NCI-H82 treated with DMSO at 0.1 percent for 48 hours (cell line): ENCODE measurements around the gene DMPK.
"Not testable (repeated sequence)": the region's sequence is repeated elsewhere in the genome, so short reads cannot be mapped to it uniquely, and the experiment has no call there.

ENCODE experiments used
- DNase-seq: peaks from one replicate; lab custom pipeline; 2025; ENCODE audit not compliant: unreplicated experiment; lab: John Stamatoyannopoulos, UW

The DMPK gene

DNA sequence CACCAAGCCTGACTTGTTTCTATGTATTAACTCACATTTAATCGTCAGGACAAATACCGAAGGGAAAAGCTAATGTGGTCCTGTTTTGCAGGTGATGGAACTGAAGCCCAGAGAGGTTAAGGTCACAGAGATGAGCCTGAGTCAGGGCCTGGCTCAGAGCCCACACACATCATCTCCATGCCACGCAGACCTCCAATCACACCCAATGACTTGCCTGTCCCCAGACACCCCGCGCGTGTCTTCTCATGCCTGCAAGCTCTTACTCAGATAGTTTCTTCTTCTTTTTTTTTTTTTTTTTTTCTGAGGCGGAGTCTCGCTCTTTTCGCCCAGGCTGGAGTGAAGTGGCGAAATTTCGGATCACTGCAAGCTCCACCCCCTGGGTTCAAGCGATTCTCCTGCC is 29.7 kb downstream of the DMPK start:
- DNase-seq = no peak

DNA sequence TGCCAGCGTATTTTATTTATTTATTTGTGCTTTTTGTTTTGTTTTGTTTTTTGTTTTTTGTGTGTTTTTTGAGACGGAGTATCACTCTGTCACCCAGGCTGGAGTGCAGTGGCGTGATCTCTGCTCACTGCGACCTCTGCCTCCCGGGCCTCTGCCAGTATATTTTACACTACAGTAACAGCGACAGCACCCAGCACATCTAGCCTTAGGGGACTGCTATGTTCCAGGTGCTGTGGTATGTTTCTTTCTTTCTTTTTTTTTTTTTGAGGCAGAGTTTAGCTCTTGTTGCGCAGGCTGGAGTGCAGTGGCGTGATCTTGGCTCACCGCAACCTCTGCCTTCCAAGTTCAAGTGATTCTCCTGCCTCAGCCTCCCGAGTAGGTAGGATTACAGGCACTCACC is 30.8 kb downstream of the DMPK start:
- DNase-seq = not testable (repeated sequence)

DNA sequence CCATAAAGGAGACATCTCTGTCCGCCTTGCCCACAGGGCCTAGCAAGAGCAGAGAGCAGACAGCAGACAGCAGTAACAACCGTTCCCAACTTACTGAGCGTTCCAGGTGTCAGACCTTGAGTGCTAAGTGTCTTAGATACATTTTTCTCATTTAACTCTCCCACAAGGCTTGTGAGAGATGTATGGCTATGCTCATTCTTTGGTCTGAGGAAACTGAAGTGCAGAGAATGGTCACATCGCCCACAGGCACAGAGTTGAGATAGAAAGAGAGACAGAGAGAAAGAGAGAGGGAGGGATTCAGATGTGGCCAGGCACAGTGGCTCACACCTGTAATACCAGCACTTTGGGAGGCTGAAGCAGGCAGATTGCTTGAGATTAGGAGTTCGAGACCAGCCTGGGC is 34.8 kb downstream of the DMPK start:
- DNase-seq = no peak

DNA sequence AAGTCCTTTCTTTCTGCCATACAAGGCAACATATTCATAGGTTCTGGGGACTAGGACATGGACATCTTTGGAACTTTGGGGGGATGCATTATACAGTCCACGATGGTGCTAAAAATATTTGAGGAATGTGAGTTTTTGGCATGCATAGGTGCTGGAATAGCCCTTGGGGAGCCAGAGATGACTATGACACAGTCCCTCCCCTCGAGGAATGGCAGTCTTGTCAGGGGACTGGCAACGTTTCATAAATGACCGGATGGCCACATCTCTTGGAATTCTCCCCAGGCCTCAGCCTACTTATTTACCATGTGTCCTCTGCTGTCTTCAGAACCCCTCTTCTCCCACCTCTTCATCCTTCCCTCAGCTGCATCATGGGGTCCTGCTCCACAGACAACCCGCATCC is 35.4 kb downstream of the DMPK start:
- no peak for DNase-seq

DNA sequence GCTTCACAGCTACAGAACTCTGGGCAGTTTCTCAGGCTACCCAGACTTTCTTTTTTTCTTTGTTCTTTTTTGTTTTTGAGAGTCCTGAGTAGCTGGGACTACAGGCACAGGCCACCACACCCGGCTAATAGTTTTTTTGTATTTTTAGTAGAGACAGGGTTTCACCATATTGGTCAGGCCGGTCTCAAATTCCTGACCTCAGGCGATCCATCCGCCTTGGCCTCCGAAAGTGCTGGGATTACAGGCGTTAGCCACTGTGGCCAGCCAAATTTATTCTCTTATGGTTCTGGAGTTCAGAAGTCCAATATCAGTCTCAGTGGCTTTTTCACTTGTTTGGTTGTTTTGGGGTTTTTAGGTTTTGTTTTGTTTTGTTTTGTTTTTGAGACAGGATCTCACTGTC is 36.7 kb downstream of the DMPK start:
- DNase-seq = no peak

DNA sequence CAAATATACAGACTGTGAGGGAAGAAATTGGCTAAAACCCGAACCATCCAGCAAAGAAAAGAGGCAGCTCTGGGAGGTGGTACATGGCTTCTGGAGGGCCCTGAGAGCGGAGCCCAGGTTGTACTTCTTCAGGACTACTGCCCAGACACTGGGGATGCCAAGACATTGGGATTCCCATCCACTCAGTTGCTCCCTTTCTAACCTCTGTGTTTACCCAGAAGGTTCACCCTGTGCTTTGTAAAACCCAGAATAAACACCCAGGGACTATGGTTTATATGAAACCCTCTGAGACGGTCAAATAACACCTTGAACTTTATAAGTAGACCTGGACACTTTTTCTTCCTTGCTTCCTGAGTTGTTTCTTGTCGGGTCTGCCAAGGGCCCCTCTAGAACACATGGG is 39.3 kb downstream of the DMPK start:
- DNase-seq = no peak

DNA sequence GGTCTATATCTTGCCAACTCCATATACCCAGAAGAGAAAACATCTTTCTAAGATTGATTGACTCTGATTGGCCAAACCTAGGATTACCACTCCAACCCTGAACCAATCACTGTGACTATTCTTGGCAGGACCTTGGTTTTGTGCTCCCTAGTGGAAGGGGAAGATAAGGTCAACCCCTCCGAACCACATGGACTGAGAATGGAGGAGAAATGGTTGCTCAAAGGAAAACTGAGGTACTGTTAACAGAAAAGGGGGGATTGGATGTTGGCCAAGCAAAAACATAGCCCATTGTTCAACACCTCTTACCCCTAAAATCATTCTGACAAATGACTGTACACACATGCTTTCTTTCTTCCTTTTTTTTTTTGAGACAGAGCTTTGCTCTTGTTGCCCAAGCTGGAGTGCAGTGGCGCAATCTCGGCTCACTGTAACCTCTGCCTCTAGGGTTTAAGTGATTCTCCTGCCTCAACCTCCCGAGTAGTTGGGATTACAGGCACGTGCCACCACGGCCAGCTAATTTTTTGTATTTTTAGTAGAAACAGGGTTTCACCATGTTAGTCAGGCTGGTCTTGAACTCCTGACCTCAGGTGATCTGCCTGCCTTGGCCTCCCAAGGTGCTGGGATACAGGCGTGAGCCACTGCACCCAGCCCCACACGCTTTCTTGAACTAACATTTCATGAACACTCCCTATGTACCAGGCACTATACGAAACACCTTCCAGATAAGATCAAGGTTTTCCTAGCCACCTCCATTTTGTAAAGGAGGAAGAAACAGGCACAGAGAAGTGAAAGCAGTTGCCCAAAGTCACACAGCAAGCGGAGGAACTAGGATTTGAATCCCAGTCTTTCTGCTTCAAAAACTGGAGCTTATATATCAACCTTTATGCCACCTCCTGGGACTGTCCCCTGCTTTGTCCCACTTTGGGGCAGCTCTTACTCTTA is 42.5 kb downstream of the DMPK start:
- DNase-seq = no peak

DNA sequence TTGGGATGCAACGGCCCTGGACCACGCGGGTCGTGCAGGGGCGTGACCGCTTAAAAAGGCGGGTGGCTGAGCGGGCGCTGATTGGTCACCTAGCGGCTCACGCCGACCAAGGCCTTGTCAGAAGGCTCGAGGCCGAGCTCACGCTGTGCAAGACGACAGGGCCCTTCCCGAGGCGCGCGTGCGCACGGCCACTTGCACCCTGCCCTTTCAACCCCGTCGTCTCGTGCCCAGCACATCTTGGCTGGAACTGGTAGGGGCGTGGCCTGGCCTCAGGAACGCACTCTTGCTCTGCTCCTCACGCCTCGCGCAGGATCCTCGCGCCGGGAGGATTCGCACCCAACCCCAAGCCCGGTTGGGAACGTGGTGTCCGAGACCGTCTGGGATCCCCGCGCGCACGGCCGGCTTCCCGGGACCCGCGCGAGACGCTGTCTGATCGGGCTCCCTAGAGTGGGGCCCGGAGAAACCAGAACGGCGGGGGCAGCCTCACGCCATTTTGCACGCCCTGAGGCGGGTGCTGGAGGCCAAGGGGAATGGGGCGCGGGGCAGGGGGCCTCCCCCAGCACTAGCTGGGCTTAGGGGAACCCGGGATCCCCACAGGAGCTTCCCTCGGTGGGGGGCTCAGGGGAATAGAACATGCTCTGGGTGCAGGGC is 49.0 kb downstream of the DMPK start, which contains the start of gene MEIOSIN:
TSS of gene MEIOSIN (plus strand) at position 280 of the 651 bp plus-strand sequence. CDS start 1,938 bp downstream, outside the sequence.
- DNase-seq = no peak

DNA sequence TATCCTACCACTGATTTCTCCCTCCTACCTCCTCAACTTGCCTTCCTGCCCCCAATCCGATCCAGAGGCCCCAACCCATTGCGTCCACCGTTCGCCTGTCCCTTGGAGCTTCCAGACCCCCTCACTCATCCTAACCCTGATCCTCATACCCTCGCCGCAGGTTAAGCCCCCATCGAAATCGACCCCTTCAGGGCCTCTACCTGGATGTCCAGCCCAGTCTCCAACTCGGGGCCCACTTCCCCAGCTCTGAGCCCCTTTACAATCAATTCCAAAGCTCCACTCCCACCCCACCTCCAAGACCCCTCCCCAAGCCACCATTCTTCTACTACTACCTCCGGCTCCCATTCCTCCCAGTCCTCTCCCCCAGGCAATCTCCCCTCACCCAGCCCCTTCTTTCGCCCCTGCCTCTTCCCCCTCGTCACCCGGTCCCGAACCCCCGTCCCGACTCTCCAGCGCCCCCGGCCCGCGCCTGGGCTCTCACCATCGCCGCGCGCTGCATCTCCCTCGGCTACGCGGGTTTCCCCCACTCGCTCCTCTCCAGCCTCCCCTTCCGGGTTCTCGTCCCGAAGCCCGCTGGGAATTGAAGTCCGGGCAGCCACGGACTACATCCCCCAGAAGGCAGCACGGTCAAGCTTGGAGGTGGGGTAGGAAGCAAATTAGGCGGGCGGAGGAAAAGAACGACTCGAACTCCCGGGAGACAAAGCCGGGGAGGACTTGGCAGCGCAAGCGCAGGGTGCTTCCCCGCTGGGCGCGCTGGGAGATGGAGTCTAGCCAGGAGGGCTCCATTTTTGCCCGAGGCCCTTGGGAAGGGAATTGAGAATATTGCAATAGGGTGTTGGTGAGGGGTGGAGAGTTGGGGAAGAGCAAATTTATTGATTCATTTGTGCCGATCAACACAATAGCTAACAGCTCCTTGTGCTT is 51.7 kb downstream of the DMPK start, which contains the start of gene FBXO46:
TSS of gene FBXO46 (minus strand) at position 529 of the 921 bp plus-strand sequence. CDS start 17,401 bp downstream, outside the sequence.
- peak; percentile 100 for DNase-seq

DNA sequence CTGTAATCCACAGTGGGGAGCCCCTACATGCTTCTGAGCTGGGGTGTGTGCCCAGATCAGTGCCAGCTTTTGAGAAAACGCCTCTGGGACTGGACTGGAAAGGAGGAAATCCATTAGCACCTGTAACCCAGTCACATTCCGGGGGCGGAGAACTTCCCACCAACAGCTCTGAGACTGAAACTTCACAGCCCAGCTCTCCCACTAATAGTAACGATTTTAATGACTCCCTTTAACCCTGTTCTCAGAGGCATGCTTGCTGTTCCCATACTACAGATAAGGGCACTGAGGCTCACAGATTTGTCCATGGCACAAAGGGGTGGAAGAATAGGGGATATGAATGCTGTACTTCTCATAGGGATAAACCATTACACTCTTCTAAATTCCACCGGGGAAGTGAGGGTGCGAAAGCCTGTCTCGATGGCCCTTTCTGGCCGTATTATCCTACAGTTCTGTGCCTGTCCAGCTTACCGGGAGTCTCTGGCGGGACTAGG is 52.4 kb downstream of the DMPK start:
- no peak for DNase-seq

DNA sequence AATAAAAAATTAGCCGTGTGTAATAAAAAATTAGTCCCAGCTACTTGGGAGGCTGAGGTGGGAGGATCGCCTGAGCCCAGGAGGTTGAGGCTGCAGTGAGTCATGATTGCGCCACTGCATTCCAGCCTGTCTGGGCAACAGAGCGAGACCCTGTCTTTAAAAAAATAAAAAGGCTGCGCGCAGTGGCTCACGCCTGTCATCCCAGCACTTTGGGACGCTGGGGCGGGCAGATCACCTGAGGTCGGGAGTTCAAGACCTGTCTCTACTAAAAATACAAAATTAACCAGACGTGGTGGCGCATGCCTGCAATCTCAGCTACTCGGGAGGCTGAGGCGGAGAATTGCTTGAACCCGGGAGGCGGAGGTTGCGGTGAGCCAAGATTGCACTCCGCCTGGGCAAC is 53.6 kb downstream of the DMPK start:
- not testable (repeated sequence) for DNase-seq

DNA sequence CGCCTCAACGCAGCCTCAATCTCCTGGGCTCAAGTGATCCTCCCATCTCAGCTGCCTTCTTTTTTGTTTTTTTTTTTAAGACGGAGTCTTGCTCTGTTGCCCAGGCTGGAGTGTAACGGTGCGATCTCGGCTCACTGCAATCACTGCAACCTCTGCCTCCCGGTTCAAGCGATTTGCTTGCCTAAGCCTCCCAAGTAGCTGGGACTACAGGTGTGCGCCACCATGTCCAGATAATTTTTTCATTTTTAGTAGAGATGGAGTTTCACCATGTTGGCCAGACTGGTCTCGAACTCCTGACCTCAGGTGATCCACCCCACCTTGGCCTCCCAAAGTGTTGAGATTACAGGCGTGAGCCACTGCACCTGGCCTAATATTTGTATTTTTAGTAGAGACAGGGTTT is 62.2 kb downstream of the DMPK start:
- DNase-seq = not testable (repeated sequence)
